Common myeloid progenitor, CD34-positive (primary cell): Measurements from ENCODE around the gene SAMD1.

ENCODE experiments used
- CTCF ChIA-PET: fragments of 350-600 bp; sonication (Branson Sonifier 250); formaldehyde crosslinking; loops from one replicate; lab custom pipeline; 2021; ENCODE audit warnings: antibody characterized with exemption; lab: Charles Lee
- POLR2A ChIA-PET: fragments of 350-600 bp; sonication (Branson Sonifier 250); formaldehyde crosslinking; loops from one replicate; lab custom pipeline; 2021; ENCODE audit warnings: antibody characterized with exemption; lab: Charles Lee
- DNase-seq, 3 donors: peaks; one replicate each; pipeline versions ENCODE4 v3.0.0 to v3.0.0-alpha.2; 2013
- H3K27ac ChIP-seq, 2 experiments: 1 replicate in 1 of 2; 2 replicates in 1 of 2; pipeline ENCODE4 v1.7.0; 2013; ENCODE audit warnings: inconsistent platforms in 2 of 2, low read length in 2 of 2, mild to moderate bottlenecking in 2 of 2, low read depth in 1 of 2, moderate library complexity in 1 of 2; ENCODE audit not compliant: severe bottlenecking in 2 of 2, insufficient read depth in 1 of 2, poor library complexity in 1 of 2
- H3K27me3 ChIP-seq, 5 experiments: replicated peaks in 2 of 5; 1 replicate in 3 of 5; 2 replicates in 2 of 5; pipeline versions ENCODE4 v1.6.1 to v1.7.0; 2013; ENCODE audit warnings: low read length in 4 of 5, mild to moderate bottlenecking in 2 of 5, moderate library complexity in 2 of 5, inconsistent platforms in 1 of 5; ENCODE audit not compliant: insufficient read depth in 5 of 5, control insufficient read depth in 4 of 5
- H3K36me3 ChIP-seq, 4 experiments: 1 replicate in 2 of 4; 2 replicates in 2 of 4; pipeline versions ENCODE4 v1.6.1 to v1.7.0; 2013; ENCODE audit warnings: low read length in 3 of 4, control low read depth in 1 of 4, mild to moderate bottlenecking in 1 of 4; ENCODE audit not compliant: control insufficient read depth in 4 of 4, insufficient read depth in 4 of 4
- H3K4me1 ChIP-seq, 4 experiments: 1 replicate in 3 of 4; 2 replicates in 1 of 4; pipeline versions ENCODE4 v1.6.1 to v1.7.1; 2013; ENCODE audit warnings: low read length in 3 of 4, mild to moderate bottlenecking in 3 of 4, control low read depth in 1 of 4, inconsistent platforms in 1 of 4, moderate library complexity in 1 of 4; ENCODE audit not compliant: control insufficient read depth in 4 of 4, insufficient read depth in 4 of 4; ENCODE audit errors: control extremely low read depth in 1 of 4
- H3K4me3 ChIP-seq, 7 experiments: 1 replicate in 4 of 7; 2 replicates in 3 of 7; pipeline versions ENCODE4 v1.5.1 to v1.7.0; 2013; ENCODE audit warnings: mild to moderate bottlenecking in 7 of 7, low read length in 6 of 7, moderate library complexity in 6 of 7, inconsistent platforms in 2 of 7, low read depth in 2 of 7, control low read depth in 1 of 7; ENCODE audit not compliant: insufficient read depth in 4 of 7, control insufficient read depth in 1 of 7; ENCODE audit errors: extremely low read depth in 1 of 7
- H3K9me3 ChIP-seq, 5 experiments: 1 replicate in 4 of 5; 2 replicates in 1 of 5; pipeline versions ENCODE4 v1.6.1 to v1.7.1; 2013; ENCODE audit warnings: low read length in 4 of 5, mild to moderate bottlenecking in 2 of 5, inconsistent platforms in 1 of 5, low read depth in 1 of 5, moderate library complexity in 1 of 5; ENCODE audit not compliant: control insufficient read depth in 4 of 5, insufficient read depth in 2 of 5; ENCODE audit errors: control extremely low read depth in 1 of 5
- WGBS: methylation state at CpG from one replicate; pipeline ENCODE4 v1.1.5; 2013; ENCODE audit not compliant: insufficient coverage; 5-methylcytosine and 5-hydroxymethylcytosine counted together

The SAMD1 gene

DNA sequence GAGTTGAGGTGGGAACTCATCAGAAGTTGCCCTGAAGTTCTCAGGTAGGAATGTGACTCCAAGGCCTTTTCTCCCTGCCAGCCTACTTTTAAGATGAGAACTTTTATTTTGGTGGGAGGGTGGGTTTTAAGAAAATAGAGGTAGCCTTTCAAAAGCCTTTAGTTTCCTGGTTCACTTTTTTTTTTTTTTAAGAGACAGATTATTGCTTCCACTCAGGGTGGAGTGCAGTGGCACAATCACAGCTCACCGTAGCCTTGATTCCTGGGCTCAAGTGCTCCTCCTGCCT lies 7.9 kb downstream of the SAMD1 start:
- no peak for DNase-seq
- Histone ChIP-seq H3K9me3 (no peaks in the 10 kb centered on the region), H3K4me1 (peaks cover 2 to 24% (median 20%) of the 10 kb centered on the region in 4 experiments), H3K4me3 (peak overlapping the region in 1 of 7 experiments; percentile 83), H3K27ac (no peak overlapping the region), H3K27me3 (no peaks in the 10 kb centered on the region), H3K36me3 (peaks cover 2 to 4% (median 3%) of the 10 kb centered on the region in 4 experiments)
- CTCF ChIA-PET: interaction anchor here (1.4 to 3.4 kb wide), 4 partner anchors 9 to 44 kb away, joined by 3 to 12 read pairs (median 9); partner anchors contain the start of gene MISP3
- 100% methylated on average over 1 of the region's 1 CpG for WGBS
- POLR2A ChIA-PET: interaction anchor here (1.1 kb wide), 1 partner anchor 9 kb away, joined by 5 read pairs; no protein-coding TSS in a partner anchor

DNA sequence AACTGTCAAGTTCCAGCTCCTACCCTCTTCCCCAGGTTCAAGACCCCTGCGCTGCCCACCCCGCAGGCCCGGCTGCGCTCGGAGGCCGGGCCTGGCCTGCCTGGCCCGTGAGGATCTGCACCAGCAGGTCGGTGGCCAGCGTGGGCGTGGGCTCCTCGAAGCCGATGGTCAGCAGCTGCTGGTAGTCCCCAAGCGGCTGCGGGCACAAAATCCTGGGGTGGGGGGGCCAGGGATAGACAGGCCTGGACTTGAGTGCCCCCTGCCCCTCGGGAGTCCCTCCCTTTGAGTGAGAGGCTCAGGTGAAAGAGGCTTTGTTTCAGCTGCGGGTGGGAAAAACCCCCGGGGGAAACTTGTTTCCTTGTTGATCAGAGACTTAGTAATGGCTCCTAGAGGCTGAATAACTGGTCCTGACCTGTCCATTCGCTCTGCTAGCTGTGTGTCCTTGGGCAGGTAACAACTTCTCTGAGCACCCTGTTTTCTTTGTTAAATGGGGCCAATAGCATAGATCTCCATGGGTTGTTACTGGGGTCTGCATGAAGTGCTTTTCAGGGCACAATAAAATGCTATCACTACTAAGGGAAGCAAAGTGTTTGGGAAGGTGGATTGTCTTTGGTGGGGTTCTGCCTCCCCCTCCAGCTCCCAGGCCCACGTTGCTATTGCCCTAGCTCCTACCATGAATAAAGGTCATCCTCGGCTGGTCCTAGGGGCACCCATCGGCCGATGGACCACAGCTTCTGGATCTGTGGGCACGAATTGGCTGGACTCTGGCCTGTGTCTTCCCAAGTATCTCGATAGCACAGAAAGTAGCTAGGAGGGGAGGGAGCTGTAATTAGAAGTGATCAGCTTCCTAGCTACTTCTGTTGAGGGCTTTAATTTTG lies 8.5 kb downstream of the SAMD1 start:
- Histone ChIP-seq H3K27ac (peak overlapping the region in 1 of 2 experiments; percentile 91), H3K27me3 (no peaks in the 10 kb centered on the region), H3K4me3 (peak overlapping the region; percentile 76 to 91 (median 83)), H3K9me3 (no peaks in the 10 kb centered on the region), H3K36me3 (peaks cover 0 to 4% (median 2%) of the 10 kb centered on the region in 4 experiments), H3K4me1 (peaks cover 2 to 24% (median 20%) of the 10 kb centered on the region in 4 experiments)
- CTCF ChIA-PET: interaction anchor here (1.4 to 3.4 kb wide), 6 partner anchors 7 to 200 kb away, joined by 3 to 12 read pairs (median 9); partner anchors contain the start of gene MISP3
- WGBS: 36% methylated on average over 16 of the region's 24 CpGs
- POLR2A ChIA-PET: interaction anchor here (0.5 to 1.5 kb wide), 6 partner anchors 8 to 235 kb away, joined by 3 to 5 read pairs (median 3); no protein-coding TSS in a partner anchor
- peak in 2 of 3 donors; percentile 40 to 42 for DNase-seq

DNA sequence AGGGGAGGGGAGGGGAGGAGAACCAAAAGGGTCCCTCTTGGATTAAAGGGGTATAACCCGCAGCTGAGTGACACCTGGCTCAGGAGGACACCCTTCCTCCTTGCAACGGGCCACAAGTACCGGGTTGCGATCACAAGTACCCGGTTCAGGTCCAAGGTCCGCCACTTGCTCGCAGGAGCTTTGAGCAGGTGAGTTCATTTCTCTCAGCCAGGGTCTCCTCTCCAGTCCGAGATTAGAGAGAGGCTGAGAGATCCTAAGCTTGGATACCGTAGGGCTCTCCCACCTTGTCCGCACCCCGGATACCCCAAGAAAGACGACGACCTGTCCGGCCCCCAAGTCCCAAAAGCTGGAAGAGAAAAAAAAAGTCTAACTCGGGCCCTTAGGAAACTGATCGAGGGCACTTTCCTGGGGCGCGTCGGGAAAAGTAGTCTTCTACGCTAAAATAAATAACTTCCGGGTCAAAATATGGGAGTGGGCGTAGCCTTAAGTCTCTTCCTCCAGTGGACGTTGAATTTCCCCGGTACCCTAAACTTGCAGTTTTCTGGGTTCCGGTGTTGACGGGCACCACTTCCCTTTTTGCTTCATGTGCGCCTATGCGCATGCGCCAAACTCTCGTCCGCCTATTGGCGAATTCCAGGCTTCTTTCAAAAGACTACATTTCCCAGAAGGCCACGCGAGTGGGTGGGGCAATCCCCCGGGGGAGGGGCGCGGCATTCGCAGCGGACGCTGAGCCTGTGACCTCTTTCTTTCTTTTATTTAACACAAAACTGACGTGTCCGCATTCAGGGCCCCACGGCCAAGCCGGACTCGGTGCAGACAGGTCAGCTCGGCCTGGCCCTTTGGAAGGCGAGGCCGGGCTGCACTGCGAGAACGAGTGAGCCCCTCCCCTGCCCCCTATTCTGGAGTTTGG lies 9.4 kb downstream of the SAMD1 start:
- peaks cover 0 to 3% (median 0%) of the 10 kb centered on the region in 4 experiments for H3K36me3 ChIP-seq
- ChIA-PET CTCF (interaction anchor here (0.6 to 3.4 kb wide), 8 partner anchors 8 to 218 kb away, joined by 3 to 11 read pairs (median 4); partner anchors contain the start of gene MISP3), POLR2A (interaction anchor here (0.5 to 1.5 kb wide), 6 partner anchors 9 to 234 kb away, joined by 3 to 5 read pairs (median 3); no protein-coding TSS in a partner anchor)
- peak overlapping the region; percentile 79 to 91 for H3K27ac ChIP-seq
- peak; percentile 99 to 100 (median 99) for DNase-seq
- H3K27me3 ChIP-seq: no peaks in the 10 kb centered on the region
- H3K9me3 ChIP-seq: no peaks in the 10 kb centered on the region
- WGBS: under 1% methylated on average over 46 of the region's 50 CpGs
- H3K4me1 ChIP-seq: peaks cover 2 to 26% (median 21%) of the 10 kb centered on the region in 4 experiments
- H3K4me3 ChIP-seq: peak overlapping the region; percentile 76 to 91 (median 83)

DNA sequence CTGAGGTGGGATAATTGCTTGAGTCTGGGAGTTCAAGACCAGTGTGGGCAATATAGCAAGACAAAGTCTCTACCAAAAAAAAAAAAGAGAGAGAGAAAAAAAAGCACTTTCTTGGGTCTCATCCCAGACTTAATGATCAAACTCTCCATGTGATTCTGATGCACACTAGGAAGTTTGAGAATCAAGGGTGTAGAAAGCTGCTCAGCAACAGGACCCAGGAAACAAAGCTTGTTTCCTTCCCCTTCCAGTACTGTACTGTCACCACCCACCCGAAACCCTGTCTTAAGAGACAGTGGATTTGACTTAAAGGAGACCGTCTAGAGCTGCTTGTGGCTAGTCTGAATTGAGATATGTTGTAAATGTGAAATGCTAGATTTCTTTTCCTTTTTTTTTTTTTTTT lies 12.1 kb downstream of the SAMD1 start:
- Histone ChIP-seq H3K9me3 (no peaks in the 10 kb centered on the region), H3K27ac (no peak overlapping the region), H3K4me1 (peaks cover 8 to 48% (median 42%) of the 10 kb centered on the region in 4 experiments), H3K27me3 (no peaks in the 10 kb centered on the region), H3K4me3 (no peak overlapping the region), H3K36me3 (no peaks in the 10 kb centered on the region)
- DNase-seq: no peak
- ChIA-PET CTCF (interaction anchor here (0.7 to 1.7 kb wide), 8 partner anchors 9 to 294 kb away, joined by 3 to 4 read pairs (median 3); partner anchors contain the start of gene BRME1), POLR2A (interaction anchor here (0.7 kb wide), 1 partner anchor 922 kb away, joined by 7 read pairs; no protein-coding TSS in a partner anchor)
- no CpG with 5 or more reads among the region's 2 CpGs for WGBS

DNA sequence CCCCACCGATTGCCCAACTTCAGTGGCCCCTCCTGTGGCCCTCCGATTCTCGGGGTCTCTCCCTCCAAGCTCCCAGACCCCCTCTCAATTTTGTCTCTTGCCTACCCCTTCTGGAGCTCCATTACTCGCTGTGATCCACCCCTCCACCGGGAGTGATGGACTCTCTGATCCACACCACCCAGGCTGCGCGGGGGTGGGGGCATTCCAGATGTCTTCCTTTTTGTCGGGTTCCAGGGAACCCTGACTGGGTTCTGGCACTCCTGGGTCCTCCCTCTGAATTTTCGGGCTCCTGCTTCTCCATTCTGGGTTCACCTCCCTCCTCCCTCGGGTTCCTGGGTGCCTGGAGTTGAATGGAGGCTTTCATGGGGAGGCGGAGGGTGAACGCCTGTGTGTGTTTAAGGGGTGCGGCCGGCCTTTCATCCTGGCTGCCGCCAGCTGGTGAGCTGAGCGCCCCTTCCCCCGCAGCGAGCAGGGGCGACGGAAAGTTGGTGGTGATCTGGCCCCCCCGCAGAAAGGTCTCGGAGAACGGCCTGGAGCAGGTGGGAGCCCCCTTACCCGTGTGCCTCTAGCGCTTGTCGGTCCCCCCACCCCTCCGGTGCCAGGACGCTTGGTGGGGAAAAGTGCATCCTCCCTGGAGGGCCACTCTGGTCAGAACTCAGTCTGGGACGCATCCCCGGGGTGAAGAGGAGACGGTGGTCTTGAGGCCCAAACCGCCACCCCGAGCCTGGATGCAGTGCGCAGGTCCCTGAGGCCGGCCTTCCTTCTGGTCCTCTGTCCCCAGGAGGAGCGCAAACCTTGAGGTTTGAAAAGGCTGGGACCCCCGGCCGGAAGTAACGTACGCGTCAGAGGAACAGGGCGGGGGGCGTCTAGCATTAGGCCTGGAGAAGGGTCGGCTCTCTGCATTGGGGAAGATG lies 16.4 kb downstream of the SAMD1 start:
- ChIA-PET CTCF (interaction anchor here (0.9 to 7.2 kb wide), 11 partner anchors 8 to 202 kb away, joined by 3 to 102 read pairs (median 5); partner anchors contain the start of genes IL27RA, PALM3 and PRKACA), POLR2A (interaction anchor here (0.6 to 1.2 kb wide), 2 partner anchors 11 to 17 kb away, joined by 3 to 4 read pairs; no protein-coding TSS in a partner anchor)
- Histone ChIP-seq H3K4me3 (peak overlapping the region; percentile 58 to 83 (median 75)), H3K27me3 (no peaks in the 10 kb centered on the region), H3K36me3 (no peaks in the 10 kb centered on the region), H3K27ac (peak overlapping the region in 1 of 2 experiments; percentile 54), H3K9me3 (no peaks in the 10 kb centered on the region), H3K4me1 (peaks cover 5 to 46% (median 38%) of the 10 kb centered on the region in 4 experiments)
- DNase-seq: no peak
- WGBS: 2% methylated on average over 32 of the region's 44 CpGs
